Measurements from ENCODE around the gene RNF34.

RNF34 gene

DNA sequence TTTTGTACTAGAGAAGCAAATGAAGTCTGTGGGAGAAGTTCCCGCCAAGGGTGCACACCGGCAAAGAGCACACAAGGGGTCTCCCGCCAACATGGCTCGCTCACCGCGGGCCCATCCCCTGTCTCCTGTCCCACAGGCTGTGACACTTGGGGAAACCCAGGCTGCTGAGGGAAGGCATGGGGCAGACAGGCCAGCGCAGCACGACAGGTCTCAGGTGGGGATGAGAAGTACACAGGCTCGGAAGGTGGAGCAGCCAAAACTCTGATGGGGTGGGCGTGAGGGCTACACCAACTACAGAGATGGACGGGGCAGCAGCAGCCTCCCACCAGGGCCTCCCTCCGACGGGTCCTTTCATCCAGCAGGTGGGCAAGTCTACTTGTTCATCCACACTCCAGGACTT is 64.4 kb downstream of the RNF34 start:
- H3K9me3 ChIP-seq (ENCODE audit: control insufficient read depth in 2 of 2, low read length in 2 of 2), result no peaks in the 10 kb centered on the region
- H3K27me3 ChIP-seq (ENCODE audit: control insufficient read depth in 2 of 2, insufficient read depth in 2 of 2, low read length in 2 of 2), result no peaks in the 10 kb centered on the region
- H3K9ac ChIP-seq (ENCODE audit: low read depth in 1 of 2, low read length in 2 of 2), result no peak overlapping the region
- H3K4me1 ChIP-seq (ENCODE audit: control insufficient read depth in 2 of 2, insufficient read depth in 2 of 2, low read length in 2 of 2), result peaks cover 11% of the 10 kb centered on the region in 2 donors
- no peak overlapping the region for H3K27ac ChIP-seq (ENCODE audit: low read depth in 2 of 2, low read length in 2 of 2)
- H3K36me3 ChIP-seq (ENCODE audit: control insufficient read depth in 2 of 2, insufficient read depth in 2 of 2, low read length in 2 of 2), result no peaks in the 10 kb centered on the region
- no peak overlapping the region for H3K4me3 ChIP-seq (ENCODE audit: low read length in 2 of 2)

DNA sequence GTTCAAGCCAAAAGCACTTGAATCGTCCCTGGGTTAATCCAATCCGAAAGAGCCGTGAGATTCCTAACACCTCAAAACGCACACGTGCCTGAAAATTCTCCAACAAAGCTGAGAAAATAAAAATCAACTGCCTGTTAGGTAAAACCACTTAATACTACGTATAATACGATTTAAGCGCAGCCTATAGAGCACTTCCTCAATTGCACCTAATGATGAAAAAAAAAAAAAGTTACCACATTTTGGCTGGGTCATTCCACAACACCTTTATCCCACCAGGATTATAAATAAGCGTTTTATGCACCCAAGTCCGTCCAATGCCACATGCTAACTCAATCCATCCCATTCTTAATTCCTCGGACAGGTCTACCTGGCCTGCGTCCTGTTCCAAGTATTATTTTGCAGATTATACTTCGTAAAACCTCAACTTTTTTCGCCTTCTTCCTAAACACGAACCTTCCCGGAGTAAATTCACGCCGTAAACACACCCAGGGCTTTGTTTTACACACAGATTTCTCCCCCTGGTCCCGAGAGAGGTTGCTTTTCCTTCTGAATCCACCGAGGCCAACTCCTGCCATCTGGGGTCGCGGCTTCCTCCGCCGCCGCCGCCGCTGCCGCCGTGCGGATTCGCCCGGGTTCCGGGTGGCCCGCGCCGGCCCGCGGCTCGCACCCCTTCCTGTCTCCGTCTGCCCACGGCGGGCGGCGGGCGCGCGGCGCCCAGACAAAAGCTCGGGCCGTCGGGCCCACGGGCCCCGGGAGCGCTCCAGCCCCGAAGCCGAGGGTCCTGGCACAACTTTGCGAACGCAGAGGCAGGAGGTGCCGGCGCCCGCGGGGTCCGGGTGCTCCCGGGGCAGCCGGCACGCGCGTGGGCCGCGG is 66.2 kb downstream of the RNF34 start:
- peak overlapping the region in 1 of 2 donors; percentile 64 for H3K27ac ChIP-seq (ENCODE audit: low read depth in 2 of 2, low read length in 2 of 2)
- peak overlapping the region; percentile 70 to 73 for H3K9ac ChIP-seq (ENCODE audit: low read depth in 1 of 2, low read length in 2 of 2)
- H3K4me1 ChIP-seq (ENCODE audit: control insufficient read depth in 2 of 2, insufficient read depth in 2 of 2, low read length in 2 of 2), result peaks cover 11% of the 10 kb centered on the region in 2 donors
- H3K36me3 ChIP-seq (ENCODE audit: control insufficient read depth in 2 of 2, insufficient read depth in 2 of 2, low read length in 2 of 2), result no peaks in the 10 kb centered on the region
- H3K4me3 ChIP-seq (ENCODE audit: low read length in 2 of 2), result peak overlapping the region; percentile 68 to 85
- no peaks in the 10 kb centered on the region for H3K9me3 ChIP-seq (ENCODE audit: control insufficient read depth in 2 of 2, low read length in 2 of 2)
- H3K27me3 ChIP-seq (ENCODE audit: control insufficient read depth in 2 of 2, insufficient read depth in 2 of 2, low read length in 2 of 2), result no peaks in the 10 kb centered on the region

DNA sequence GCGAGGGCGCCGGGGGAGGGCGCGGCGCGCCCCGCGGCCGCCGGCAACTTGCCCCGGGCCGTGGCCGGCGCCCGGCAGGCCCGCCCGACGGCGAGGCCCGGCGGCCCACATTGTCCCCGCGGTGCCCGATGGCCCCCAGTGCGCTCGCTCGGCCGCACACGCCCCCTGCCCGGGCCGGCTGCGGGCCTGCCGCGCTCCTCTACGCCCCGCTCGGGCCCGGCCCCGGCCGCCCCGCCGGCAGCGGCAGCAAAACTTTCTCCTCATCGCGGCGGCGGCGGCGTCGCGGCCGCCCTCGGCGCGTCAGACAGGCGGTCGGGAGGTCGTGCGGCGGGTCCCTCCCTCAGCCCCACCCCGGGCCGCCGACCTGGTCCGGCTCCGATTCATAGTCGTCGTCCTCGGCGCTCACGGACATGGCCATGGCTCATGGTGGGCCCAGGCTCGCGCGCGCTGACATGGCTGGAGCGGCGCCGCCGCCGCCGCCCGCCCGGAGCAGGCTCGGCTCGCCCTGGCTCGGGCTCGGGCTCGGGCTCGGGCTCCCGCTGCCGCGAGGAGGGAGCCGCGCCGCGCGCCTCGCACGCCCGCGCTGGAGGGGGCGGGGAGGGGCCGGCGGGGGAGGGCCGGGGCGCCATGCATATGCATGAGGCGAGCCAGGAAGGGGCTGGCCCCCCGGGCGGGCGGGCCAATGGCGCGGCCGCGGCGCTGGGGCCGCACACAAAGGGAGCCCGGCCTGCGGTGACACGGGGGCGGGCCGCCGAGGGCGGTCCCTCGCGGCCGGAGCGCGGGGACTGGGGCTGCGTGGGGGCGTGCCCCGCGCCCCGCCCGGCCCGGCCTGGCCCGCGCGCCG is 67.1 kb downstream of the RNF34 start:
- Histone ChIP-seq H3K4me1 (ENCODE audit: control insufficient read depth in 2 of 2, insufficient read depth in 2 of 2, low read length in 2 of 2) (peaks cover 11% of the 10 kb centered on the region in 2 donors), H3K36me3 (ENCODE audit: control insufficient read depth in 2 of 2, insufficient read depth in 2 of 2, low read length in 2 of 2) (no peaks in the 10 kb centered on the region), H3K27me3 (ENCODE audit: control insufficient read depth in 2 of 2, insufficient read depth in 2 of 2, low read length in 2 of 2) (no peaks in the 10 kb centered on the region), H3K9me3 (ENCODE audit: control insufficient read depth in 2 of 2, low read length in 2 of 2) (no peaks in the 10 kb centered on the region), H3K4me3 (ENCODE audit: low read length in 2 of 2) (peak overlapping the region; percentile 56 to 85), H3K9ac (ENCODE audit: low read depth in 1 of 2, low read length in 2 of 2) (peak overlapping the region in 1 of 2 donors; percentile 60), H3K27ac (ENCODE audit: low read depth in 2 of 2, low read length in 2 of 2) (peak overlapping the region; percentile 78 to 79)

DNA sequence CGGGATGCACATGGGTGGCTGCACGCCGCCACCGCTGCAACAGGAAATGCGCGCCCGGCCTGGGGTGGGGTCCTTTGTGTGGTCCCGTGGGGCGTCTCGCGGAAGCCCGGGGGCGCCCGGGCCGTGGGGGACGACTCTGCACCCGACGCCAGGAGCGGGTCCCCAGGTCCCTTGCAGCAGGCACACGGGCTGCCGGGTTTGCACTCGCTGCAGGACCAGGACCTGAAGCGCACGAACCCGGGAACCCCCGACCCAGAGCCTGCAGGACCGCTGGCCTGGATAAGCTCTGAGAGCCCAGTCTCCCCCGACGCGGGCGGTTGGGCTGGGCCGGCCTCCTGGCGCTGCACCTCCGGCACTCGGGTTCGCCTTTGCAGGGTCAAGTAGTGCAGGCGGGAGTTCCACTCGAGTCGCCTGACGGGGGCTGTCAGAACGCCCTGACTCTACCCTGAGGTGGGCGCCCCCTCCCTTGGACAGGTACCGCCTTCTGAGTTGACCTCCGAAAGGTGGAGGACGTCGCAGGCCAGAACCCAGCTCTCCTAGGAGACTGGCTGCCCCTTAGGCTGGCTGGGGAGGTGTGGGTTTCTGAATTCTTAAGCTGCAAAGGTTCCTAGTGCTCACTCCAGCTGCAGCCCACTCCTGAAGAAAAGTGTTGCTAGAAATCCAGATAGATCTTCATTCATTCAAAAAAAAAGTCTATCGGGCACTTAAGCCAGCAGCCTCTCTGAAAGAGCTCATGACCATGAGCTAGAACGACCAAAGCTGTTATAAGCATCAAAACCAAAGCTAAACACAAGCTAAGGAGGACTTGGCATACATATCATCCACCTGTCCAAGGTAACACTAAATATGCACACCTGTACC is 68.0 kb downstream of the RNF34 start:
- H3K27me3 ChIP-seq (ENCODE audit: control insufficient read depth in 2 of 2, insufficient read depth in 2 of 2, low read length in 2 of 2), result no peaks in the 10 kb centered on the region
- peaks cover 11% of the 10 kb centered on the region in 2 donors for H3K4me1 ChIP-seq (ENCODE audit: control insufficient read depth in 2 of 2, insufficient read depth in 2 of 2, low read length in 2 of 2)
- peak overlapping the region; percentile 56 to 65 for H3K4me3 ChIP-seq (ENCODE audit: low read length in 2 of 2)
- peak overlapping the region in 1 of 2 donors; percentile 4 for H3K27ac ChIP-seq (ENCODE audit: low read depth in 2 of 2, low read length in 2 of 2)
- H3K9ac ChIP-seq (ENCODE audit: low read depth in 1 of 2, low read length in 2 of 2), result peak overlapping the region; percentile 24 to 51
- no peaks in the 10 kb centered on the region for H3K9me3 ChIP-seq (ENCODE audit: control insufficient read depth in 2 of 2, low read length in 2 of 2)
- no peaks in the 10 kb centered on the region for H3K36me3 ChIP-seq (ENCODE audit: control insufficient read depth in 2 of 2, insufficient read depth in 2 of 2, low read length in 2 of 2)

DNA sequence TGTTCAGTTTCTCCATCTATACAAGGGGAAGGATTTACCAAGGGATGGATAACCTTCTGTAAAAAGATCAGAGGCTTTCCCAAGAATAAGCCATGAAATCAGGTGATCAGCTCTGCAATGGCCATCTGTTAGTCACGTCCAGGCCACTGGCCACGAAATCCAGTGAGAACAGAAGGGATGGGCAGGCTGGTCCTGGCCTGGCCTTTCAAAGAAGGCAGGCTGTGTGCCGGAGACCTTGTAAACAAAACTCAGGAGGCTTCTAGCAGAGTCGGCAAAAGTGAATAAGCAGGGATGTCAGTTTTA is 68.5 kb downstream of the RNF34 start:
- Histone ChIP-seq H3K27ac (ENCODE audit: low read depth in 2 of 2, low read length in 2 of 2) (no peak overlapping the region), H3K4me1 (ENCODE audit: control insufficient read depth in 2 of 2, insufficient read depth in 2 of 2, low read length in 2 of 2) (peaks cover 11% of the 10 kb centered on the region in 2 donors), H3K4me3 (ENCODE audit: low read length in 2 of 2) (no peak overlapping the region), H3K9ac (ENCODE audit: low read depth in 1 of 2, low read length in 2 of 2) (no peak overlapping the region), H3K36me3 (ENCODE audit: control insufficient read depth in 2 of 2, insufficient read depth in 2 of 2, low read length in 2 of 2) (no peaks in the 10 kb centered on the region), H3K27me3 (ENCODE audit: control insufficient read depth in 2 of 2, insufficient read depth in 2 of 2, low read length in 2 of 2) (no peaks in the 10 kb centered on the region), H3K9me3 (ENCODE audit: control insufficient read depth in 2 of 2, low read length in 2 of 2) (no peaks in the 10 kb centered on the region)

DNA sequence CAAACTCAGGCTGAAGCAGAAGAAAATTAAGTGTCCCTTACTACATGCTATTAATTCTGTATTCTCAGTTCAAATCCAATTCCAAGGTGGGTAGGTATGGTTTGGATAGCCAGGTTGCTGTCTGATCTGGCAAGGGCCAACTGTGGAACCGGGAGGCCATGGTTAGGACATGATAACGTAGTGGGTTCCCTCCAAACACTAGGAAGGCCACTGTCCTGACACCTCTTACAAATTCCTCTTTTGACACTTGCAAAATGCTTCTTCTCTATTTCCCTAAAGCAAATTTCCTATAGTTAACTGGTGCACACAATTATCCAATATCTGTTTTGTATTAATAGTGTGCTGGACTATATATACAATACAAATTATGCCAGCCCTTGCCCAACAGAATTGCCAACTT is 70.8 kb downstream of the RNF34 start:
- Histone ChIP-seq H3K27ac (ENCODE audit: low read depth in 2 of 2, low read length in 2 of 2) (no peak overlapping the region), H3K9ac (ENCODE audit: low read depth in 1 of 2, low read length in 2 of 2) (no peak overlapping the region), H3K4me1 (ENCODE audit: control insufficient read depth in 2 of 2, insufficient read depth in 2 of 2, low read length in 2 of 2) (peaks cover 6 to 8% of the 10 kb centered on the region in 2 donors), H3K9me3 (ENCODE audit: control insufficient read depth in 2 of 2, low read length in 2 of 2) (no peaks in the 10 kb centered on the region), H3K4me3 (ENCODE audit: low read length in 2 of 2) (no peak overlapping the region), H3K27me3 (ENCODE audit: control insufficient read depth in 2 of 2, insufficient read depth in 2 of 2, low read length in 2 of 2) (no peaks in the 10 kb centered on the region), H3K36me3 (ENCODE audit: control insufficient read depth in 2 of 2, insufficient read depth in 2 of 2, low read length in 2 of 2) (no peaks in the 10 kb centered on the region)

DNA sequence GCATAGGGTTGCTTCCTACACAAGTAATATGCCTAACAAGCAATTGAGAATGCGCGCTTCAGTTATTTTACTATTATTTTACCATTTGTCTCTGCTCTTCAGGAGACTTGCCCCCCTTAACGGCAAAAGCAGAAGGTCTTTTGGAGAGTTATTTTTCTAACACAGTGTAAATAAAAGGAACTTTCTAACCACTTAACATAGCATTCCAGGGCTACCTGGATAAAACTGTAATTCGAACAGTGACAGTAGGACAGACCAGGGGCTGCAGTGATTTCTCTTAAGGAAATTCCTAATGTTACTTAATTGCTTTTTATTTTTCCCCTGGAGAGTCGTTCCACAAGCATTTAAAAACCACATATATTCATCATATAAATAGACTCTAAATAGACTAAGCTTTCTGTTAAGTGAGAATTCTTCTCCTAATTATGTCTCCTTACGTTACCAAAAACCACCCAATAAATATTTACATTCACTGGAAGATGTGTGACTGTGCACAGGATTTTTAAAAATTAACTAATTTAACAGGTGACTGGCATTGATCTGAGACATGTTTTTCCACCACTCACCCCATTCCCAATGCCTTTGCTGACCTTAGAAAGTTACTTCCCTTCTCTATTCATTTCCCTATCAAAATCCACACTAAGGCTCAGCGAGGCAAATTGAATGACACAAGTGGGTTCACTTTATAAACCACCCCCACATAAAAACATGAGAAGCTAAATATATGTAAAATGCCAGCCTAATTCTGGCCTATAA is 72.4 kb downstream of the RNF34 start:
- H3K27me3 ChIP-seq (ENCODE audit: control insufficient read depth in 2 of 2, insufficient read depth in 2 of 2, low read length in 2 of 2), result no peaks in the 10 kb centered on the region
- H3K9ac ChIP-seq (ENCODE audit: low read depth in 1 of 2, low read length in 2 of 2), result no peak overlapping the region
- H3K4me1 ChIP-seq (ENCODE audit: control insufficient read depth in 2 of 2, insufficient read depth in 2 of 2, low read length in 2 of 2), result peaks cover 0 to 3% of the 10 kb centered on the region in 2 donors
- H3K27ac ChIP-seq (ENCODE audit: low read depth in 2 of 2, low read length in 2 of 2), result no peak overlapping the region
- no peak overlapping the region for H3K4me3 ChIP-seq (ENCODE audit: low read length in 2 of 2)
- H3K36me3 ChIP-seq (ENCODE audit: control insufficient read depth in 2 of 2, insufficient read depth in 2 of 2, low read length in 2 of 2), result no peaks in the 10 kb centered on the region
- H3K9me3 ChIP-seq (ENCODE audit: control insufficient read depth in 2 of 2, low read length in 2 of 2), result no peaks in the 10 kb centered on the region
